C4-2B (cell line): Measurements from ENCODE around the gene HSPA12A.

ENCODE experiments used
- H3K27ac ChIP-seq: fragments of 450-650 bp; 2 replicates; pipeline ENCODE4 v1.5.1; 2017
- CTCF ChIP-seq: fragments of 450-650 bp; conservative IDR thresholded peaks from 2 replicates; pipeline ENCODE4 v1.5.1; 2017; ENCODE audit warnings: mild to moderate bottlenecking
- ZFX ChIP-seq: fragments of 450-650 bp; IDR thresholded peaks from 2 replicates; pipeline ENCODE4 v1.6.1; 2017

Gene HSPA12A

DNA sequence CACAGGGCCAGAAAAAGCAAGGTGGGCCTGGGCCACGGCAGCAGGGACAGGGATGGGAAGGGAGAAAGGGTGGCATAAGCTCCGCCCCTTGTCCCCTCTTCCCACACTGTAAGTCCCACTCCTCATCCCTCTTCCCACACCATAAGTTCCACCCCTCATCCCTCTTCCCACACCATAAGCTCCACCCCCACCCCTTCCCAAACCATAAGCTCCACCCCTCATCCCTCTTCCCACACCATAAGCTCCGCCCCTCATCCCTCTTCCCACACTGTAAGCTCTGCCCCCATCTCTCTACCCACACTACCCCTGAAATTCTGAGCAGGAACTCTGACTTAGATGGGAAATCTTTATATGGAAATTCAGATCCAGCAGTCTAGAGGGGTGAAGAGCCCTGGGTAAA is 55.7 kb downstream of the HSPA12A start:
- no peak overlapping the region for H3K27ac ChIP-seq
- no peak for TF ChIP-seq CTCF
- TF ChIP-seq ZFX: no peak

DNA sequence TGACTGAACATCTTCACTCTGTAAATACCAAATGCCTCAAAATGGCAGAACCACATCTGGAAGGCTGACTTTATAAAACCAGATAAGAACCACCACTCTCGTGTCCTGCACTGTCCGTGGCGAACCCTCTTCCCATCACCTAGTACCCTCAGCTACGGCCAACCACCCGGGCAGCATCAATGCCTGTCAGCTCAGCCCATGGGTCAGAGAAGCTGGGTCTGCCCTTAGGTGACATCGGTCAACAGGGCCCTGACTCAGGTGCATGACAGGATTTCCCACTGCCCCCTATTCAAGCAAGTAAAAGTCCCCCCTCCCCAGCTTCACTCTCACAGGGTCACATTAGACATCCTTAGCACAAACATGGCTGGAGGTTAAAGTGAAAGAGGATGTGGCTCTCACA is 56.6 kb downstream of the HSPA12A start:
- H3K27ac ChIP-seq: no peak overlapping the region
- TF ChIP-seq CTCF (no peak), ZFX (no peak)

- H3K27ac ChIP-seq: no peak overlapping the region
- TF ChIP-seq ZFX (no peak), CTCF (no peak)
Measured at GRCh38 chr10:116684781-116685180, 57.6 kb downstream of the HSPA12A start.

DNA sequence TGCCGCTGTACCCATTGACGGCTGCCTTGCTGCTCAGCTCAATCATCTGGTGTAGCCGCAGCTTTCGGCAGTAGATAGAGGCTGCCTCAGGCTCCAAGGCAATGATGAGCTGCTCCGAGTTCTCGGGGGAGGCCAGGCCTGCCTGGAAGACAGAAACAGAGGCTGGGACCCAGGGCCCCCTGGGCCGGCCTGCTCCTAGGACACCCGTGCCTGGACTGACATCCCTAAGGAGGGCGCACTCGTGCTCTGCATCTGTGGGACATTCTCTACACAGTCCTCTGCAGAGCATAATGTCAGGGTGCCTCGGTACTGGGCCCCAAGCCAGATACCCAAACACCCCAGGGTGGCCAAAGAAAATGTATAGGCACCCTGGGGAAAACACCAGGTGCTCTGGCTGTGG is 58.5 kb downstream of the HSPA12A start:
- H3K27ac ChIP-seq: no peak overlapping the region
- TF ChIP-seq CTCF (no peak), ZFX (no peak)

DNA sequence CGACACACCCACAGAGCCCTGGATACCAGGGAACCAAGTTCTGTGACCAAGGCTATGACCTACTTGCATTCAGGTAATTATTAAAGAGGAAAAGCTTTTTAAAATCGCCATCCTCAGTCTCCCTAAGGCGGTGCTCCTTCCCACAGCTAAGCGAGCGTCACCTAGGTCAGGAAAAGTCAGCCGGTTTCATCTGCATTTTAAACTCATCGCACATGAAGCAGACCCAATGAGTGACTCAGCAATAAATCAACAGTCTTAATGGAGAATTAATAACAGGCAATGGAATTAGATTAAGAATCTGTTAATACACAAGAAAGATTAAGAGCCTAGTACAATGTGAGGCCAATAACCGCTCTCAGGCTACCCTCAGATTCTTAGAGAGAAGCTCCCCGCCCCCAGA is 59.2 kb downstream of the HSPA12A start:
- no peak for TF ChIP-seq ZFX
- TF ChIP-seq CTCF: no peak
- H3K27ac ChIP-seq: no peak overlapping the region

- H3K27ac ChIP-seq: no peak overlapping the region
- TF ChIP-seq CTCF: no peak
- TF ChIP-seq ZFX: no peak
Measured at GRCh38 chr10:116679351-116679750, 63.0 kb downstream of the HSPA12A start.

DNA sequence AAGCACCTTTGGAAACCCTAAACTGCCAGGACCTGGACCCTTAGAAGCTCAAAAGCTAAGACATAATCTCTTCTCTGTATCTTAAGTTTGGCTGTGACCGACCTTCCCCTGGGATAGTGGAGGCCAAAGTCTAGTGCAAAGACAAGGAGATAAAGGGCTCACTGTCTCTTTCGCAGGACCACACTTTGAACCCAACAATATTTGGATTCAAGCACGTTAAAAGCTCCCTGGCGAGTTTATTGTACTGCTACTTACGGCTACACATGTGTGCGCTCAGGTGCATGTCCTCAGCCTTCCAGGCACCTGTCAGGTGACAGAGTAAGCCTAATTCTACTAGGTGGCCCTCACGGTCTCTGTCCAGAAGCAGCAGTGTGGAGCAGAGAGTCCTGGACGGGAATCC is 65.7 kb downstream of the HSPA12A start:
- no peak overlapping the region for H3K27ac ChIP-seq
- TF ChIP-seq ZFX (no peak), CTCF (no peak)
